ENCODE results near the gene ARAP3.

DNA sequence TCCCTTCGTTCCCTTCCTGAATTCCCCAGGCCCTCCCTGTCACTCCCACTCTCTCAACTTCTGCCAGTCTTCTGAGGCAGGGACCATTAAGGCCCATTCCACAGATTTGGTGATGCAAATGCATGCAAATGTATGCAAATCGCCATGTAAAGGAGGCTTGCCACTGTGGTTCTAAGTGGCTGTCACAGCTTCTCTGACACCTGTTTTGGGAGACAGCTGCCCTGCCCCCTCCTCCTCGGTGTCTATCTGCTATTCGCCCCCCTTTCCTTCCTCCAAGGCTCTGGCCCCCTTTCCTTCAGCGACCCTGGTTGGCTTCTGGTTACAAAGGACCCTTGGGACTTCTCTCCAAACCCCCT, 10.5 kb upstream of the ARAP3 start:
- TF ChIP-seq EZH2 (IDR thresholded peaks at IDR 0.05), result no peak
- TF ChIP-seq, protein P1, sequence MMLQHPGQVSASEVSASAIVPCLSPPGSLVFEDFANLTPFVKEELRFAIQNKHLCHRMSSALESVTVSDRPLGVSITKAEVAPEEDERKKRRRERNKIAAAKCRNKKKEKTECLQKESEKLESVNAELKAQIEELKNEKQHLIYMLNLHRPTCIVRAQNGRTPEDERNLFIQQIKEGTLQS (IDR thresholded peaks at IDR 0.05), result no peak
- TF ChIP-seq, protein P2, sequence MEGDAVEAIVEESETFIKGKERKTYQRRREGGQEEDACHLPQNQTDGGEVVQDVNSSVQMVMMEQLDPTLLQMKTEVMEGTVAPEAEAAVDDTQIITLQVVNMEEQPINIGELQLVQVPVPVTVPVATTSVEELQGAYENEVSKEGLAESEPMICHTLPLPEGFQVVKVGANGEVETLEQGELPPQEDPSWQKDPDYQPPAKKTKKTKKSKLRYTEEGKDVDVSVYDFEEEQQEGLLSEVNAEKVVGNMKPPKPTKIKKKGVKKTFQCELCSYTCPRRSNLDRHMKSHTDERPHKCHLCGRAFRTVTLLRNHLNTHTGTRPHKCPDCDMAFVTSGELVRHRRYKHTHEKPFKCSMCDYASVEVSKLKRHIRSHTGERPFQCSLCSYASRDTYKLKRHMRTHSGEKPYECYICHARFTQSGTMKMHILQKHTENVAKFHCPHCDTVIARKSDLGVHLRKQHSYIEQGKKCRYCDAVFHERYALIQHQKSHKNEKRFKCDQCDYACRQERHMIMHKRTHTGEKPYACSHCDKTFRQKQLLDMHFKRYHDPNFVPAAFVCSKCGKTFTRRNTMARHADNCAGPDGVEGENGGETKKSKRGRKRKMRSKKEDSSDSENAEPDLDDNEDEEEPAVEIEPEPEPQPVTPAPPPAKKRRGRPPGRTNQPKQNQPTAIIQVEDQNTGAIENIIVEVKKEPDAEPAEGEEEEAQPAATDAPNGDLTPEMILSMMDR (IDR thresholded peaks at IDR 0.05 in 2 of 3, conservative IDR thresholded peaks at IDR 0.05 in 1 of 3; ENCODE audit: borderline replicate concordance in 1 of 3, insufficient read depth in 1 of 3, low read depth in 2 of 3, low read length in 2 of 3), result no peak
- no peak for TF ChIP-seq SRF (IDR thresholded peaks at IDR 0.05; ENCODE audit: low read depth)
- no peak for TF ChIP-seq YY1 (IDR thresholded peaks at IDR 0.05; ENCODE audit: extremely low read depth, insufficient replicate concordance, low read depth, low read length)
- TF ChIP-seq POLR2A (IDR thresholded peaks at IDR 0.05; ENCODE audit: borderline replicate concordance, extremely low read depth, insufficient read depth, insufficient read length), result no peak
- TF ChIP-seq, protein P3, sequence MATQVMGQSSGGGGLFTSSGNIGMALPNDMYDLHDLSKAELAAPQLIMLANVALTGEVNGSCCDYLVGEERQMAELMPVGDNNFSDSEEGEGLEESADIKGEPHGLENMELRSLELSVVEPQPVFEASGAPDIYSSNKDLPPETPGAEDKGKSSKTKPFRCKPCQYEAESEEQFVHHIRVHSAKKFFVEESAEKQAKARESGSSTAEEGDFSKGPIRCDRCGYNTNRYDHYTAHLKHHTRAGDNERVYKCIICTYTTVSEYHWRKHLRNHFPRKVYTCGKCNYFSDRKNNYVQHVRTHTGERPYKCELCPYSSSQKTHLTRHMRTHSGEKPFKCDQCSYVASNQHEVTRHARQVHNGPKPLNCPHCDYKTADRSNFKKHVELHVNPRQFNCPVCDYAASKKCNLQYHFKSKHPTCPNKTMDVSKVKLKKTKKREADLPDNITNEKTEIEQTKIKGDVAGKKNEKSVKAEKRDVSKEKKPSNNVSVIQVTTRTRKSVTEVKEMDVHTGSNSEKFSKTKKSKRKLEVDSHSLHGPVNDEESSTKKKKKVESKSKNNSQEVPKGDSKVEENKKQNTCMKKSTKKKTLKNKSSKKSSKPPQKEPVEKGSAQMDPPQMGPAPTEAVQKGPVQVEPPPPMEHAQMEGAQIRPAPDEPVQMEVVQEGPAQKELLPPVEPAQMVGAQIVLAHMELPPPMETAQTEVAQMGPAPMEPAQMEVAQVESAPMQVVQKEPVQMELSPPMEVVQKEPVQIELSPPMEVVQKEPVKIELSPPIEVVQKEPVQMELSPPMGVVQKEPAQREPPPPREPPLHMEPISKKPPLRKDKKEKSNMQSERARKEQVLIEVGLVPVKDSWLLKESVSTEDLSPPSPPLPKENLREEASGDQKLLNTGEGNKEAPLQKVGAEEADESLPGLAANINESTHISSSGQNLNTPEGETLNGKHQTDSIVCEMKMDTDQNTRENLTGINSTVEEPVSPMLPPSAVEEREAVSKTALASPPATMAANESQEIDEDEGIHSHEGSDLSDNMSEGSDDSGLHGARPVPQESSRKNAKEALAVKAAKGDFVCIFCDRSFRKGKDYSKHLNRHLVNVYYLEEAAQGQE (IDR thresholded peaks at IDR 0.05; ENCODE audit: low read depth), result no peak
- no peak for TF ChIP-seq EZH2phosphoT487 (IDR thresholded peaks at IDR 0.05; ENCODE audit: borderline replicate concordance)
- no peak for TF ChIP-seq SIN3A (IDR thresholded peaks at IDR 0.05; ENCODE audit: low read depth)
- no peak for TF ChIP-seq RAD21 (IDR thresholded peaks at IDR 0.05; ENCODE audit: low read depth)
